Measurements from ENCODE around the gene HEXD.

The HEXD gene

DNA sequence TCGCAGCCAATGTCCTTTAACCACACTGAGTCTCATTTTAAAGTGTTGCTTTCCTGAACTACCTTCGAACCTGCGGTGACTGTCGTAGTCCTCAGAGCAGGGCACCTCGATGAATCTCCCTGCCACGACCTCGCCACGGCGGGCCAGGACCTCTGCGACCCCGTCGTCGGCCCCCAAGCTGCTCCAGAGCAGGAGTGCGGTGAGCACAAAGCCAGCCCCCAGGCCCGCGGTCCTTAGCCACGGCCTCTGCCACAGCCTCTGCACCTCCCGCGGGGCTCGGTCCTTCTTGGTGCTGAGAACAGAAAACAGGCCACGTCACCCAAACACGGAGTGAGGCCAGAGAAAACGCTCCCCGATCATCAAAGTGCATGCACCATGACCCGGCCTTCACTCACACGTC is 2.8 kb upstream of the HEXD start:
- no peak for DNase-seq (ENCODE audit: low spot score)

DNA sequence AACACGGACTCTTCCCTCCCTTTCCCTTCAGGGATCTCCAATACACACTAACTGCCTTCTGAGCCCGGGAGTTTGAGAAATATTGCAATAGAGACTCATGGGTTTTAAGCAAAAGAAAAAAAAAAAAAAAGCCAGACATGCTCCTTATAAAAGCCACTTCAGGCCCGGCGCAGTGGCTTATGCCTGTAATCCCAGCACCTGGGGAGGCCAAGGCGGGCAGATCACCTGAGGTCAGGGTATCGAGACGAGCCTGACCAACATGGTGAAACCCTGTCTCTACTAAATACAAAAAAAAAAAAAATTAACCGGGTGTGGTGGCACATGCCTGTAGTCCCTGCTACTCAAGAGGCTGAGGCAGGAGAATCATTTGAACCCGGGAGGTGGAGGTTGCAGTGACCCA is 2.4 kb upstream of the HEXD start:
- DNase-seq (ENCODE audit: low spot score) = no peak

DNA sequence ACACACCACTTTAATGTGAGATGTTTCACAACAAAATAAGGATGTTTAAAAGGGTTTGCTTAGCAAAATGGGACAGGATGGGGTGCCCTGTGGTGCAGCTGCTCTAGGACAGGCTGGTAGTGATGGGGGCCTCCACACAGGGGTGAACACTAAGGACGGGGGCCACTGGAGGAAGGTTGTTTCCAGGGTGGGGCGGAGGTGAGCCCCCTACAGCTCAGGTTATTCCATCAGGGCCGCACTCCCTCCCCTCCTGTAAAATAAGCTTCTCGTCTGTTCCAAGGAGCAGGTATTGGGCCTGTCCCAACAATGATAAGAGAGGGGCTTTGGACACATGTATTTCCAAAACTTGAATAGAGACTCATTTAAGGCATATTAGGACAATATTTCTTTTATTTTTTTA is 1.9 kb upstream of the HEXD start:
- no peak for DNase-seq (ENCODE audit: low spot score)

DNA sequence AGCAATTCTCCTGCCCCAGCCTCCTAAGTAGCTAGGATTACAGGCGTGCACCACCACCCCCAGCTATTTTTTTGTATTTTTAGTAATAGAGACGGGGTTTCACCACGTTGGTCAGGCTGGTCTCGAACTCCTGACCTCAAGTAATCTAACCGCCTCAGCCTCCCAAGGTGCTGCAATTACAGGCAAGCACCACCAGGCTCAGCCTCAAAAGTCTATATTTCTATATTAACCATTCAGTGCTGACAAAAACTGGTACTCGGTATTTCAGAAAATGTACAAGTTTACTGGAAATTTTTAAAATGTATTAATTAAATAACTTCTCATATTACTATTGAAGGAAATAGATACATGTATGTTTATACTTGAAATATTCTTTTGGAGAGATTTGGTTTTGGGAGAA is 1.4 kb upstream of the HEXD start:
- no peak for DNase-seq (ENCODE audit: low spot score)

DNA sequence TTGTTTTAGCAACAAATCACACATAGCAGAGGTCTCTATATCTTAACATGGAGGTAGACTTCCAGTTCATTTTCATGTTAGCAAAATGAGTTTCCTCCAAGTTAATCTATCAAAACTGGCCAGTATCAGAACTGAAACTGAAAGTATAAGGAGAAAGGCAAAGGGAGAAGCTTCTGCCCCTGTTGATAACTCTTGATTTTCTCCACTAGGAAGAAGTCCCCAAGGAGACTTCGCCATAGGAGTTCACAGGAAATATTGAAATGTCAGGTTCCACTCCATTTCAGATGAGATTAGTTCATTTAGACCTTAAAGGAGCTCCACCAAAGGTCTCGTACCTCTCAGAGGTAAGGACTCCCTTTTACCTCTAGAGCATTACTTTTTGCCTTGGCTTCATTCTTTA is 1.4 kb downstream of the HEXD start:
- DNase-seq (ENCODE audit: low spot score) = no peak

DNA sequence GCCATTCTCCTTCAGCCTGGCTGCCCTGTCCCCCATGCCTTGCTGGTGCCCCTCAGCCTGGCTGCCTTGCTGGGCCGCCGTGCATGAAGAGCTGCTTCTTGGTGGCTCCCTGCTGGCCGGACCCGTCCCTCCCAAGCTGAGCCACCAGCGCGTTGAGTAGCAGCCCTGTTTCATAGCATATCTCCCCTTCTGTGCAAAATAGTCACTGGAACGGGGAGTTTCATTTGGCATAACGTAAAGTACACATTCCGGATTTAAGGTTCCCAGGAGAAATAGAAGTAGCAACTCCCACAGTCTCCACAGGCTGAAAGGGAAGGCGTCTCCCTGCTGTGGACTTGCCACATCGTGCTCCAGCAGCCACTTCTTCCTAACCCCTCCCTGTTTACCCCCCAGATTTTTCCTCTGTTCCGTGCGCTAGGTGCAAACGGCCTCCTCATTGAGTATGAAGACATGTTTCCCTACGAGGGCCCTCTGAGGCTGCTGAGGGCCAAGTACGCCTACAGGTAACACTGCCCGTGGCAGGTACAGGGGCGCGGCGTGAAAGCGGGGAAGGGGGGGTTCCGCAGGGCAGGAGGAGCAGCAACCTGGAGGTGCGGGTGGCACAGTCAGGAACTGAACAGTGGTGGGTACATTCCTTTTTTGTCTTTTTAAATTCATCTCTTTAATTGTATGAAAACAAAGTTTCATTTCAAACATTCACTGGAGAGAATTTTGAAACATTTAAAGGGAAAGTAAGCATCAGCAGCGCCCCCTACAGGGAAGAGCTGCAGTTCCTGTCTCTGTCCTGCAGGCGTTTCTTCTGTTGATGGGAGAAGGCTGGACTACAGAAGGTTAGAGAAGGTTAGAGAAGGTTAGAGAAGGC is 6.1 kb downstream of the HEXD start:
- DNase-seq (ENCODE audit: low spot score) = no peak

DNA sequence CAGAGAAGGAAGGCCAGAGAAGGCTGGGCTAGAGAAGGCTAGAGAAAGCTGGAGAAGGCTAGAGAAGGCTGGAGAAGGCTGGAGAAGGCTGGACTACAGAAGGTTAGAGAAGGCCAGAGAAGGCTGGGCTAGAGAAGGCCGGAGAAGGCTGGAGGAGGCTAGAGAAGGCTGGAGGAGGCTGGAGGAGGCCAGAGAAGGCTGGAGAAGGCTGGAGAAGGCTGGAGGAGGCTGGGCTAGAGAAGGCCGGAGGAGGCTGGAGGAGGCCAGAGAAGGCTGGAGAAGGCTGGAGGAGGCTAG is 6.7 kb downstream of the HEXD start:
- no peak for DNase-seq (ENCODE audit: low spot score)

DNA sequence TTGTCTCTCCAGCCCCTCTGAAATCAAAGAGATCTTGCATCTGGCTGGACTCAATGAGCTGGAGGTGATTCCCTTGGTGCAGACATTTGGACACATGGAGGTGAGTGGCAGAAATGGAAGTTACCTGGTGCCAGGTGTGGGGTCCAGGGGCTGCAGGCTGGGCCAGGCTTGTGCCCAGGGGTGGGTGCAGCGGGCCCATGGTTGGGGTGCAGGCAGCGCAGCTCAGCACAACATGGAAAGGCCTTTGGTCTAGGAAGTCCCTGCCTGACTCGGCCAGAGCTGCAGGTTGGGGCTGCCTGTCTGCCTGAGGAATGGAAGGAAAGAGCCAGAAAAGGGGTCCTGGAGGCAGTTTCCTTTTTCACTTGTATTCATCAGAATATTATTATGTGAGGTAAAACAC is 10.4 kb downstream of the HEXD start:
- no peak for DNase-seq (ENCODE audit: low spot score)

DNA sequence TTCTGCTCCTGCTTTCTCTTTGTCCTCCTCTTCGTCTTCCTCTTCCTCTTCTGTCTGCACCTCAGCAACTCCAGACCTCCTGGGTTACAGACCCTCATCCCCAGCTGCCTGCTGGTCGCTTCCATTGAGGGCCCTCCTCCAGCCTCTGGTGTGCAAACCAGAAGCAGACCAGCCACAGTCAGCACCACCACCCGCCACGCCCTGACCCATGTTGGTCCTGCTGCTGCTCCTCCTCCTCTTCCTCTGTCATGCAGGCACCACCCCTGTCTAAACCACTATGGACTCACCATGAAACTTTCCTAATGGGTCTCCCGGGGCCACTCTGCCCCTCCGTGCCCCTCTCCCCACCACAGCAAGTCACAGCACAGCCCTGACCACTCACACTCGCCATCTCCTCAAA is 11.7 kb downstream of the HEXD start:
- DNase-seq (ENCODE audit: low spot score) = no peak

DNA sequence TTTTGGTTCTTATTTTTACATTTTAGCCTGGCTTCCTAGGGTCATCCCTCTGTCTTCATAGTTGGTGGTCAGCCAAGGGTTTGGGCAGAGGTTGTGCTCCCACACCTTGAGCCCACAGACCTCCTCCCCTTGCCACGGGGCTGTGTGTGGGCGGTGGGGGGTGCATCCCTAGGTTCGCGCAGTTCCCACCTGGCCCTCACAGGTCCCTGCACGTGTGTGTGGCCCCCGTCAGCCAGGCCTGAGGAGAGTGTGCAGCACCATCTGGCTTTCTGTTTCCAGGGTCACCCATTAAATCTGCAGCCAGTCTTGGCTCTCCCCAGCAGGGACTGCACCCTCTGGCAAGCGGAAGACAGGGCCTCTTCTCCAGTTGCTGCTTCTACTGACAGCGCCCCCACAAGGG is 13.9 kb downstream of the HEXD start:
- DNase-seq (ENCODE audit: low spot score) = no peak

DNA sequence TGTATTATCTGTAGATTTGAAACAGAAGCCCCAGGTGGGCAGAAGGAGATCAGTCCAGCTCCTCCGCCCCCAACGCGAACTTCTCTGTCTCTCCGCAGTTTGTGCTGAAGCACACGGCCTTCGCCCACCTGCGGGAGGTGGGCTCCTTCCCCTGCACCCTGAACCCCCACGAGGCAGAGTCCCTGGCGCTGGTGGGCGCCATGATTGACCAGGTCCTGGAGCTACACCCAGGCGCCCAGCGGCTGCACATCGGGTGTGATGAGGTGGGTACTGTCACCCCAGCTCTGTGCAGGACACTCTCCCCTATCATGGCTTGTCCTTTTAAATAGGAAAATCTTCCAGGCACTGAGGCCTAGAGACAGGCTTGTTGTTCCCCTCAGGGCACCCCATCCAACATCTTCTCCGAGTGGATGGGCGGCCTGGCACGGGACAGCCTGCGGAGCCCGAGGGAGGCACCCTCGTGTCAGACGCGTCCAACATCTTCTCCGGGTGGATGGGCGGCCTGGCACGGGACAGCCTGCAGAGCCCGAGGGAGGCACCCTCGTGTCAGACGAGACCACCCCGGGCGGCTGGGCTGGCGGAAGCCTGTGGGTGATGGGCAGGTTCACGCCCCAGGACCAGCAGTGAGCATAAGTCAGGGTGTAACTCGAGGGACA is 15.5 kb downstream of the HEXD start:
- DNase-seq (ENCODE audit: low spot score) = no peak

DNA sequence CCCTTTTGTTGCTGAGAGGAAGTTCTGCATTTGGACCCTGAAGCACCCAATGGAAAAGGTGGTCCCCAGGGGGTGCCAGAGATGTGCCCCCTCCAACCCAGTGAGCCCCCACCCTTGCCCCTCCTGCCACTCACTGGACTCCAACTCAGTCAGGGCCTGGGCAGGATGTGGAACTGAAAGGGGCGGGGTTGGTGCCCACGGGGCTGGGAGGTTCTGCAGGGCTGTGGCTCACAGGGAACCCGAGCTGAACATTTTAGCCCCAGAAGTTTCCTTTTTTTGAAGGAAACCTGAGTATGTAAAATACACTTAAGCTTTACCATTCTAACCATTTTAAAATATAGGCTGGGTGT is 16.0 kb downstream of the HEXD start:
- no peak for DNase-seq (ENCODE audit: low spot score)

DNA sequence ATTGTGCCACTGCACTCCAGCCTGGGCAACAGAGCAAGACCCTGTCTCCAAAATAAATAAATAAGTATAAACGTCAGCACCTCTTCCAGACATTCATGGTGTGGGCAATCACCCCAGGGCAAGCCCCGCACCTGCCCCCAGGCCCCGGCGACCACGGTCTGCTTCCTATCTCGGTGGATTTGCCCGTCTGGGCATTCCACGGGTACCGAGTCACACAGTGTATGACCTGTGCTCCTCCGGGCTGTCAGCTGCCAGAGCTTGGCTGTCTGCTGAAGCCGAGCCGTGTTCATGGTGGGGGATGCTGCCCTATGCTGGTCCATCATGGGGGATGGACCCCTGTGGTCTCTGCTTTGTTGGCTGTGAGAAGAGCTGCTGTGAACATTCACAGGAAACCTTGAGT is 17.0 kb downstream of the HEXD start:
- DNase-seq (ENCODE audit: low spot score) = no peak

DNA sequence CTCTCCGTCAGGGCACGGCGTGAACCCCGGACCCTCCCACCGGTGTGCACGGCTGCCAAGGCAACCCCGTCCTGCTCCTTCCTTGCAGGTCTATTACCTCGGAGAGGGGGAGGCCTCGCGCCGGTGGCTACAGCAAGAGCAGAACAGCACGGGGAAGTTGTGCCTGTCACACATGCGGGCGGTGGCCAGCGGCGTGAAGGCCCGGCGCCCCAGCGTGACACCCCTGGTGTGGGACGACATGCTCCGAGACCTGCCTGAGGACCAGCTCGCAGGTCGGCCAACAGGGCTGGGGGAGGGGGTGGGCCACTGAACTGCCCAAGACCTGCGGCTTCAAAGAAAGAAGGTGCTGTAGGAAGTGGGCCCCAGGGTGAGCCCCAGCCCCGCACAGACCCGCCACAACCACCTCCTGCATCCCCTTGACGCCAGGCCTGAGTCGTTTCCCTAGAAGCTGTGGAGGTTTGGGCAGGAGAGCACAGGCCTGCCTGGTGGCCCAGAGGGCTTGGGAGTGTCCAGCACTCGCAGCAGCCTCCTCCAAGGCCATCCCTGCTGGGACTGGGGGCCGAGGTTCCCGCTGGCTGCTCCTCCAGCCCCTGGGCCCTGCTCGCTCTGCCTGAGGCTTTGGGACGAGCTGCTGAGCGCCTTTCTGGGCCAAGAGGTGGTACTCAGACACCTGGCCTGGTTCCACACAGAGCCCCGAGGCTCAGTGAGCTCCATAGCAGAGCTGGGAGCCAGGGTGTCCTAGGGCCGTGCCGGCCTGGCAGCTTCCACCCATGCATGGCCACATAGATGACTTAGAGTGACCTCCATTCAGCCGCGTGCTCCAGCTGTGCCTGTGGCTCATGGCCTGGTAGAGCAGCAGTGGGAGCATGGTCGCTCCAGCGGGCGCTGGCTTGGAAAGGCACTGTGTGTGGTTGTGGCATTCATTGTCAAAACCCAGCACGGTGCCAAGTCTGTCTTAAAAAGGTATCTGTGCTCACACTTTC is 17.7 kb downstream of the HEXD start:
- DNase-seq (ENCODE audit: low spot score) = no peak

DNA sequence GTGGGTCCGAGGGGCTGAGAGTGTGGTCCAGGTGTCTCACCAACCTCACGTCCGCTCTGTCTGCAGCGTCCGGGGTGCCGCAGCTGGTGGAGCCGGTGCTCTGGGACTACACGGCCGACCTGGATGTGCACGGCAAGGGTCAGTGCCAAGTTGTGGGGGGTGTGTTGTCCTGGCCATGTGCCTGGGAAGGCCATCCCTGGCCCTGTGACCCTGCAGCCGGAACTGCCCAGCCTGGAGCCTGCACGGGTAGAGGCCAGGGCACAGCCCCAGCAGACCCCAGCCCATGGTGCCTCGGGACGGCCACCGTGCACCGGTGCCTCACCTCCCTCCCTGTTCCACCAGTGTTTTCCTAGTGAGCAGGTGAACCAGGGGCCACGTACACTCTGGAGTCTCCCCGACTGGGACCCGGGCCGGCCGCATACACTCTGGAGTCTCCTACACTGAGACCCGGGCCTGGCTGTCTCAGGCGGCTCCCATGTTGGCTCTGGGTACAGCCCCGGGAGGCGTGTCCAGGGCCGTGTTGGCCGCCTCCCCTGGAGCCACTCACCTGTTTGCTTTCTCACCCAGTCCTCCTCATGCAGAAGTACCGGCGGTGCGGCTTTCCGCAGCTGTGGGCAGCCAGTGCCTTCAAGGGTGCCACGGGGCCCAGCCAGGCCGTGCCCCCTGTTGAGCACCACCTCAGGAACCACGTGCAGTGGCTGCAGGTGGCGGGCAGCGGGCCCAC is 18.6 kb downstream of the HEXD start:
- no peak for DNase-seq (ENCODE audit: low spot score)

DNA sequence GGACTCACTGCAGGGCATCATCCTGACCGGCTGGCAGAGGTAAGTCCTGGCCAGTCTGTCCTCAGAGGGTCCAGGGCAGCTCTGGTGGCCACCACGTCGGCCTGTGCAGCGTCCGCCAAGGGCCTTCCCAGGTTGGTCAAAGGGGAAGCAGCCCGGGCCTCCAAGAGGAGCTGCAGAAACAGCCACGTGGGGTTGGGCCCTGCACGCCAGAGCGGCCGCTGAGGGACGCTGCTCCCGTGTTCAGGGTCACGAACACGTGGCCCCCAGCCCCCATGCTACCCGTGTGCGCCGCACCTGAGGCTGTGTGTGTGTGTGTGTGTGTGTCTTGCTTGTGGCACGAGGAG is 19.1 kb downstream of the HEXD start:
- DNase-seq (ENCODE audit: low spot score) = no peak

DNA sequence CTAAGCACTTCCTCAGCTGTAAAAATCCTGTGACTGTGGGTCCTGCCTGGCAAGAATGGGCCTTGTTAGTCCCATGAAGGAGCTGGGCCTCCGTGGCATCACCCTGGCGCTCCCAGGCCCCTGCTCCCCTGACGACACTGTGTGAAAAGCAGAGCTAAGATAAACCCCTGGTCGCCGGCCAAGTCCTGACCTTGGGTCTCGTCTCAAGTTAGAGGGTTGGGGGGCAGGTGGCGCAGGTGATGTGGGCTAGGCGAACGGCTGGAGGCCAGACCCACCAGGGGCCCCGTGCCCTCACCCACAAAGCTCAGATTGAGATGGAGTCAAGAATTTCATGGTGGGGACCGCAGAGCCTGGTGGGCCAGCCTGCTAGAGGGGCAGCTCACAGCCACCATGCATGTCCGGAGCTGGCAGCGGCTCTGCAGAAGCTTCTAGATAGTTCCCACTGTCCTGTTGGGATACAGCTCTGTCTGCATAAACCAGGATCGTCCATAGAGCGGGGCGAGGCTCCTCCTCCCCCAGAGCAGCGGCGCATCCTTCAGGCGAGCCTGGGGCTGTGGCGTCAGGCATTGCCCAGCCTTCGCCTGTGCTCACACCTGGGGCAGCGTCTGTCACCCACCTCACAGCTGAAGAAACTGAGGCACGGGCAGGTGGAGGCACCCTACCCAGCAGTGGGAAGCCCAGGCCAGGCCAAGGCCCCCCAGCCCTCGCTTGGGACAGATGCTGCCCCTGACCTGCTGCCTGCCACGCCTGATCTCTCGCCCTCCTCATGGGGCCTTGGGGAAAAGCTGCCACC is 20.4 kb downstream of the HEXD start:
- no peak for DNase-seq (ENCODE audit: low spot score)

DNA sequence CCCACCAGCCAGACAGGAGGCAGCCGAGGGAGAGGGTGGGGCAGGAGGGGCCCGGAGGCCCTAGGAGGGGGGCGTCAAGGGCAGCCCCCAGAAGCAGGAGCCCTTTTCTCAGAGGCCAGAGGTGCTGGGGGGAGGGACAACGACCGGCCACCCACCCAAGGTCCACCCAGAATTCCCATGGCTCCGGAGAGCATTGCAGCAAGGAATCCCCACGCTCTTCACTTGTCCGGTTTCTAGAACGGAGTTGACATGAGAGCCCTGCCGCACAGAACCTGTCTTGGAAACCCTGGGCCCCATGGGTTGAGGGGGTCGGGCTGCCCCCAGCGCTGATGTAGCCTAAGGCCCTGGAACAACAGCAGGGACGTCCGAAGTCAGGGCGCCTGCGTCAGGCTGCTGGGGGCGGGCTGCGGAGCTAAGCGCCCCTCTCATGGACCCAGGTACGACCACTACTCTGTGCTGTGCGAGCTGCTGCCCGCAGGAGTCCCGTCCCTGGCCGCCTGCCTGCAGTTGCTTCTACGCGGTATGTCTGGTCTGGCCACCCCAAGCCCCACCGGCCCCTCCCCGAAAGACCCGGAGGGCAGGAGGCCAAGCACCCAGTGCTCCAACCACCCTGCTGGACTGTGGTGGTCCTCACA is 21.2 kb downstream of the HEXD start:
- no peak for DNase-seq (ENCODE audit: low spot score)

DNA sequence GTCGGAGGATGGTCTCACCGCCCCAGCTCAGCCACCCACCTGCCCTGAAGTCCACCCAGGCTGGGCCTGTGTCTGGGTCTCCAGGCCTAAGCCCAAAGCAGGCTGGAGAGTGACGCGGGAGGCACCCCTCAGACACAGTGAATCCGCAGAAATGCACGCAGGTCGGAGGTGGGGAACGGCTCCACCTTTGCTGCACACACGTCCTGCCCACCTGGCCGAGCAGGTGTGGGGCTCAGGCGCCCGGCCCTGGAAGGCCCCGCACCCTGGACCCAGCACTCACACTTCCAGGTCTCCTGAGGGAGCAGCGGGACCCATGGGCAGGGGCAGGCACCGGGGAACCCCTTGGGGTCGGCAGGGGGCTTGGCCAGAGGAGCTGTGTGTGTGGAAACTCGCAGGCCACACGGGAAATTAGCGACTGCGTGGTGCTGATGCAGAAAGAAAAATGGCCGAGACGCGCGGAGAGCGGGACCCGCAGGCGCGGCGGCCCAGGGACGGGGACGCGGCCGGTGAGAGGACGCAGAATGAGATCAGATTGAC is 21.8 kb downstream of the HEXD start:
- no peak for DNase-seq (ENCODE audit: low spot score)

DNA sequence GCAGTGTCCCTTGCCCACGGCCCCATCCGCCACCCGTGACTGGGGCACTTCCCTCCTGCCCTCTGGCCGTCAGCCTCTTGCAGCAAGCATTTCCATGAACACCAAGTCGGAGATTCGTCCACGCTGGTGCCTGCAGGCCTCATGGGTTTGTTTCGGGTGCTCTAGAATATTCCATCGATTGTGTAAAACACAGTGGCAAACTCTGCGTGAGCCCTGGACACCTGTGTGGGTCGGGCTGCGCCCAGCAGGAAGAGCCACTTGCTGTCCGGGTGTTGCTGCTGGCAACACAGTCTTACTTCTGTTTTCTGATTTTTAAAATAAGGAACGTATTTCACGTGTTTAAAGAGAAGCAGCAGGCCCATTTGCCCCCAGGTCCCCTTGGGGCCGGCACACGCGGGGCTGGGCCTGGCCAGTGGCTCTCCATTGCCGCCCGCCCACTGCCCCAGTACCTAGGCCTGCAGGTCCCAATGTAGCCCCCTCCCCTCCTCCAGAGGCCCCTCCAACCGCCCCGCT is 22.4 kb downstream of the HEXD start:
- no peak for DNase-seq (ENCODE audit: low spot score)

All from left forelimb (tissue), 1 donor.